Natural killer cell (primary cell): ENCODE results near the gene LRRC53. TPM values are rescaled to one million over a fixed set of nuclear protein-coding genes. Genes with fewer than 3 reads are reported as not detected.

Experiments
- ATAC-seq, 3 donors: fragments of 150-1000 bp in 2 of 3; fragments of 200-7000 bp in 1 of 3; cut with Tn5 transposase; 1 replicate in 1 of 3; 2 replicates in 2 of 3; pipeline ENCODE4 v1.10.0; 2021; ENCODE audit warnings: mild to moderate bottlenecking in 2 of 3, moderate library complexity in 2 of 3
- DNase-seq, 2 donors: peaks; one replicate each; pipeline versions ENCODE4 v3.0.0 to v3.0.0-alpha.2; 2013 to 2021; ENCODE audit warnings: mixed read lengths in 1 of 2
- H3K27ac ChIP-seq: one replicate; pipeline ENCODE4 v1.5.1; 2013; ENCODE audit warnings: mild to moderate bottlenecking, low read length
- H3K27me3 ChIP-seq: one replicate; pipeline ENCODE4 v1.6.1; 2013; ENCODE audit warnings: low read length; ENCODE audit not compliant: control insufficient read depth, insufficient read depth
- H3K36me3 ChIP-seq: one replicate; pipeline ENCODE4 v1.6.1; 2013; ENCODE audit warnings: low read length; ENCODE audit not compliant: control insufficient read depth, insufficient read depth
- H3K4me1 ChIP-seq: one replicate; pipeline ENCODE4 v1.6.1; 2013; ENCODE audit warnings: low read length; ENCODE audit not compliant: control insufficient read depth, insufficient read depth
- H3K4me3 ChIP-seq: one replicate; pipeline ENCODE4 v1.5.1; 2013; ENCODE audit warnings: low read length
- H3K9me3 ChIP-seq: one replicate; pipeline ENCODE4 v1.6.1; 2013; ENCODE audit warnings: low read length; ENCODE audit not compliant: control insufficient read depth, insufficient read depth
- H3K27ac Mint-ChIP-seq, 2 donors: one replicate each; pipeline ENCODE4 v1.8.0; 2022; ENCODE audit warnings: mild to moderate bottlenecking in 2 of 2, mixed read lengths in 2 of 2, moderate library complexity in 1 of 2
- H3K27me3 Mint-ChIP-seq, 2 donors: one replicate each; pipeline ENCODE4 v1.8.0; 2022; ENCODE audit warnings: low read depth in 2 of 2, mixed read lengths in 2 of 2
- H3K36me3 Mint-ChIP-seq: one replicate; pipeline ENCODE4 v1.8.0; 2022; ENCODE audit warnings: mixed read lengths
- H3K4me1 Mint-ChIP-seq, 2 donors: one replicate each; pipeline ENCODE4 v1.8.0; 2022; ENCODE audit warnings: mixed read lengths in 2 of 2
- H3K4me3 Mint-ChIP-seq: one replicate; pipeline ENCODE4 v1.8.0; 2022; ENCODE audit warnings: mild to moderate bottlenecking, moderate library complexity, mixed read lengths
- H3K9me3 Mint-ChIP-seq, 2 donors: one replicate each; pipeline ENCODE4 v1.8.0; 2022; ENCODE audit warnings: mixed read lengths in 2 of 2
- CTCF ChIP-seq: fragments of 200-600 bp; IDR thresholded peaks from one replicate; pipeline ENCODE4 v1.8.0; 2022; ENCODE audit warnings: antibody characterized with exemption
- WGBS: methylation state at CpG from one replicate; pipeline ENCODE4 v1.1.7; 2013; ENCODE audit warnings: missing lambda C conversion rate; ENCODE audit not compliant: insufficient coverage; 5-methylcytosine and 5-hydroxymethylcytosine counted together
- intact Hi-C: fragments of 100-400 bp; cut with micrococcal nuclease; formaldehyde crosslinking; loops from one replicate; pipeline ENCODE4 v1.14.2; 2022
- total RNA-seq, 4 donors: library from RNA; stranded (reverse); fragments of 120-200 nt in 1 of 4; gene quantifications; one replicate each; pipeline versions ENCODE4 v1.2.3 to v1.2.4, GENCODE V29; 2013 to 2022

Gene LRRC53
- total RNA-seq, 3 donors from 2014 or later (not counting 1 experiment from before 2014, with no cell fraction given): not detected

- no peaks in the 10 kb centered on the region for H3K4me1 Mint-ChIP-seq
- H3K9me3 Mint-ChIP-seq: peaks cover 7% of the 10 kb centered on the region in 2 donors
- TF ChIP-seq CTCF: no peak
- Histone ChIP-seq H3K27ac (no peak overlapping the region), H3K27me3 (no peaks in the 10 kb centered on the region), H3K4me3 (no peak overlapping the region), H3K9me3 (no peaks in the 10 kb centered on the region), H3K4me1 (no peaks in the 10 kb centered on the region), H3K36me3 (no peaks in the 10 kb centered on the region)
- DNase-seq: no peak
- H3K36me3 Mint-ChIP-seq: no peaks in the 10 kb centered on the region
- H3K4me3 Mint-ChIP-seq: no peak overlapping the region
- H3K27ac Mint-ChIP-seq: no peak overlapping the region
- WGBS: 70% methylated on average over 7 of the region's 7 CpGs
- no peak for ATAC-seq
- no peaks in the 10 kb centered on the region for H3K27me3 Mint-ChIP-seq
- intact Hi-C loops: no loop called here
Measured at GRCh38 chr1:74426208-74426937, 86.0 kb downstream of the LRRC53 start.

GRCh38 chr1:74425676-74426075 is 86.7 kb downstream of the LRRC53 start:
- Mint-ChIP-seq H3K27me3 (no peaks in the 10 kb centered on the region), H3K9me3 (peaks cover 7% of the 10 kb centered on the region in 2 donors), H3K27ac (no peak overlapping the region), H3K36me3 (no peaks in the 10 kb centered on the region), H3K4me3 (no peak overlapping the region), H3K4me1 (no peaks in the 10 kb centered on the region)
- Histone ChIP-seq H3K27ac (no peak overlapping the region), H3K9me3 (no peaks in the 10 kb centered on the region), H3K36me3 (no peaks in the 10 kb centered on the region), H3K4me3 (no peak overlapping the region), H3K4me1 (no peaks in the 10 kb centered on the region), H3K27me3 (no peaks in the 10 kb centered on the region)
- no peak for DNase-seq
- intact Hi-C loops: no loop called here
- no peak for TF ChIP-seq CTCF
- whole genome bisulfite sequencing: 82% methylated on average over 6 of the region's 6 CpGs
- ATAC-seq: no peak

GRCh38 chr1:74423471-74423870 is 88.9 kb downstream of the LRRC53 start:
- Histone ChIP-seq H3K4me1 (no peaks in the 10 kb centered on the region), H3K9me3 (no peaks in the 10 kb centered on the region), H3K27ac (no peak overlapping the region), H3K36me3 (no peaks in the 10 kb centered on the region), H3K4me3 (no peak overlapping the region), H3K27me3 (no peaks in the 10 kb centered on the region)
- Mint-ChIP-seq H3K27ac (no peak overlapping the region), H3K27me3 (no peaks in the 10 kb centered on the region), H3K36me3 (no peaks in the 10 kb centered on the region), H3K4me1 (no peaks in the 10 kb centered on the region), H3K4me3 (no peak overlapping the region), H3K9me3 (peaks cover 4 to 7% of the 10 kb centered on the region in 2 donors)
- no peak for ATAC-seq
- DNase-seq: no peak
- intact Hi-C loops: no loop called here
- 94% methylated on average over 2 of the region's 2 CpGs for WGBS
- TF ChIP-seq CTCF: no peak
